SK-N-SH treated with all-trans-retinoic acid at 6 μM for 48 hours (cell line): Measurements from ENCODE around the gene SHROOM4.

Source experiments
- ARNTL ChIP-seq: fragments of 450-650 bp; formaldehyde crosslinking; IDR thresholded peaks from 2 replicates; pipeline ENCODE4 v1.5.0; 2020; ENCODE audit warnings: low read depth, mild to moderate bottlenecking, moderate library complexity, borderline replicate concordance
- BACH2 ChIP-seq: fragments of 250-450 bp; sonication (Bioruptor Pico); IDR thresholded peaks from 2 replicates; pipeline ENCODE4 v1.9.0; 2021; ENCODE audit warnings: mild to moderate bottlenecking, borderline replicate concordance
- ISL1 ChIP-seq: fragments of 250-450 bp; sonication (Bioruptor Pico); IDR thresholded peaks from 2 replicates; pipeline ENCODE4 v2.1.2; 2022; ENCODE audit warnings: mild to moderate bottlenecking, moderate library complexity
- OSR1 ChIP-seq: fragments of 250-450 bp; sonication (Bioruptor Pico); IDR thresholded peaks from 2 replicates; pipeline ENCODE4 v1.8.0; 2022; ENCODE audit warnings: moderate library complexity, mild to moderate bottlenecking, inconsistent platforms
- POU6F1 ChIP-seq: fragments of 250-450 bp; sonication (Bioruptor Pico); IDR thresholded peaks from 2 replicates; pipeline ENCODE4 v1.8.0; 2021; ENCODE audit warnings: low read depth, mild to moderate bottlenecking, moderate library complexity, borderline replicate concordance
- RARB ChIP-seq: fragments of 250-450 bp; sonication (Bioruptor Pico); IDR thresholded peaks from 2 replicates; pipeline ENCODE4 v1.8.0; 2021; ENCODE audit warnings: mild to moderate bottlenecking, moderate library complexity
- TCF4 ChIP-seq: fragments of 250-450 bp; sonication (Bioruptor Pico); IDR thresholded peaks from 2 replicates; pipeline ENCODE4 v1.8.0; 2021; ENCODE audit warnings: mild to moderate bottlenecking, moderate library complexity, borderline replicate concordance
- ZC3H10 ChIP-seq: fragments of 250-450 bp; sonication (Bioruptor Pico); IDR thresholded peaks from 2 replicates; pipeline ENCODE4 v1.5.1; 2021; ENCODE audit warnings: mild to moderate bottlenecking, moderate library complexity
- ZFP3 ChIP-seq: fragments of 250-450 bp; sonication (Bioruptor Pico); IDR thresholded peaks from 2 replicates; pipeline ENCODE4 v1.5.0; 2020; ENCODE audit warnings: mild to moderate bottlenecking, moderate library complexity
- ZFP30 ChIP-seq: fragments of 450-650 bp; formaldehyde crosslinking; IDR thresholded peaks from 2 replicates; pipeline ENCODE4 v1.5.0; 2022; ENCODE audit warnings: mild to moderate bottlenecking, moderate library complexity
- ZNF565 ChIP-seq: fragments of 450-650 bp; formaldehyde crosslinking; conservative IDR thresholded peaks from 2 replicates; pipeline ENCODE4 v1.5.0; 2020; ENCODE audit warnings: low read depth, mild to moderate bottlenecking, moderate library complexity
- TF ChIP-seq, protein P1 (sequence below): fragments of 250-450 bp; sonication (Bioruptor Pico); IDR thresholded peaks from 2 replicates; pipeline ENCODE4 v1.5.1; 2021; ENCODE audit warnings: mild to moderate bottlenecking, moderate library complexity
- TF ChIP-seq, protein P2 (sequence below): fragments of 250-450 bp; sonication (Bioruptor Pico); IDR thresholded peaks from 2 replicates; pipeline ENCODE4 v1.5.1; 2020; ENCODE audit warnings: low read depth, mild to moderate bottlenecking, moderate library complexity
- TF ChIP-seq, protein P3 (sequence below): fragments of 250-450 bp; sonication (Bioruptor Pico); IDR thresholded peaks from 2 replicates; pipeline ENCODE4 v1.8.0; 2020; ENCODE audit warnings: mild to moderate bottlenecking, moderate library complexity, borderline replicate concordance

DNA sequence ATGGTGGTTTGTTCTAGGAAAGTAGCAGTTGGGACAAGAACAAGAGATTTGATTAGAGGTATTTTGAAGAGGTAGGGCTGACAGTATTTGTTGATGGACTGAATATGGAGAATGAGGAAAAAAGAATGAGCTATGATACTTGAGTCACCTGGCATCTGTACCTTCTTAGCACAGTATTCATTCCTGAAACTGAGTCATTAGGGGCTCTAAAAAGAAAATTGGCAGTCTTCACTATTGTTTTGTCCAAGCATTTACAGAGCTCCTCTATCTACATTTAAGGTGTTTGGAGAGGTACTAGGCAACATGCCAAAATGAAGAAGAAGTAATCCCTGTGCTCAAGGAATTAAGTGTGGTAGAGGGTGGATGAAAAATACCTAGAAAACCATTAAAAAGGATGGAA, 165.8 kb downstream of the SHROOM4 start:
- TF ChIP-seq ZFP3 (CRISPR knock-in tag) (no peak), ZFP30 (CRISPR knock-in tag) (no peak), ZC3H10 (CRISPR knock-in tag) (no peak), POU6F1 (no peak), BACH2 (no peak), ARNTL (no peak), OSR1 (CRISPR knock-in tag) (no peak), TCF4 (CRISPR knock-in tag) (no peak), ISL1 (no peak), ZNF565 (CRISPR knock-in tag) (no peak), RARB (CRISPR knock-in tag) (no peak)
- TF ChIP-seq, protein P1, sequence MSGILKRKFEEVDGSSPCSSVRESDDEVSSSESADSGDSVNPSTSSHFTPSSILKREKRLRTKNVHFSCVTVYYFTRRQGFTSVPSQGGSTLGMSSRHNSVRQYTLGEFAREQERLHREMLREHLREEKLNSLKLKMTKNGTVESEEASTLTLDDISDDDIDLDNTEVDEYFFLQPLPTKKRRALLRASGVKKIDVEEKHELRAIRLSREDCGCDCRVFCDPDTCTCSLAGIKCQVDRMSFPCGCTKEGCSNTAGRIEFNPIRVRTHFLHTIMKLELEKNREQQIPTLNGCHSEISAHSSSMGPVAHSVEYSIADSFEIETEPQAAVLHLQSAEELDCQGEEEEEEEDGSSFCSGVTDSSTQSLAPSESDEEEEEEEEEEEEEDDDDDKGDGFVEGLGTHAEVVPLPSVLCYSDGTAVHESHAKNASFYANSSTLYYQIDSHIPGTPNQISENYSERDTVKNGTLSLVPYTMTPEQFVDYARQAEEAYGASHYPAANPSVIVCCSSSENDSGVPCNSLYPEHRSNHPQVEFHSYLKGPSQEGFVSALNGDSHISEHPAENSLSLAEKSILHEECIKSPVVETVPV (CRISPR knock-in tag): no peak
- TF ChIP-seq, protein P2, sequence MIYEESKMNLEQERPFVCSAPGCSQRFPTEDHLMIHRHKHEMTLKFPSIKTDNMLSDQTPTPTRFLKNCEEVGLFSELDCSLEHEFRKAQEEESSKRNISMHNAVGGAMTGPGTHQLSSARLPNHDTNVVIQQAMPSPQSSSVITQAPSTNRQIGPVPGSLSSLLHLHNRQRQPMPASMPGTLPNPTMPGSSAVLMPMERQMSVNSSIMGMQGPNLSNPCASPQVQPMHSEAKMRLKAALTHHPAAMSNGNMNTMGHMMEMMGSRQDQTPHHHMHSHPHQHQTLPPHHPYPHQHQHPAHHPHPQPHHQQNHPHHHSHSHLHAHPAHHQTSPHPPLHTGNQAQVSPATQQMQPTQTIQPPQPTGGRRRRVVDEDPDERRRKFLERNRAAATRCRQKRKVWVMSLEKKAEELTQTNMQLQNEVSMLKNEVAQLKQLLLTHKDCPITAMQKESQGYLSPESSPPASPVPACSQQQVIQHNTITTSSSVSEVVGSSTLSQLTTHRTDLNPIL (CRISPR knock-in tag): no peak
- TF ChIP-seq, protein P3, sequence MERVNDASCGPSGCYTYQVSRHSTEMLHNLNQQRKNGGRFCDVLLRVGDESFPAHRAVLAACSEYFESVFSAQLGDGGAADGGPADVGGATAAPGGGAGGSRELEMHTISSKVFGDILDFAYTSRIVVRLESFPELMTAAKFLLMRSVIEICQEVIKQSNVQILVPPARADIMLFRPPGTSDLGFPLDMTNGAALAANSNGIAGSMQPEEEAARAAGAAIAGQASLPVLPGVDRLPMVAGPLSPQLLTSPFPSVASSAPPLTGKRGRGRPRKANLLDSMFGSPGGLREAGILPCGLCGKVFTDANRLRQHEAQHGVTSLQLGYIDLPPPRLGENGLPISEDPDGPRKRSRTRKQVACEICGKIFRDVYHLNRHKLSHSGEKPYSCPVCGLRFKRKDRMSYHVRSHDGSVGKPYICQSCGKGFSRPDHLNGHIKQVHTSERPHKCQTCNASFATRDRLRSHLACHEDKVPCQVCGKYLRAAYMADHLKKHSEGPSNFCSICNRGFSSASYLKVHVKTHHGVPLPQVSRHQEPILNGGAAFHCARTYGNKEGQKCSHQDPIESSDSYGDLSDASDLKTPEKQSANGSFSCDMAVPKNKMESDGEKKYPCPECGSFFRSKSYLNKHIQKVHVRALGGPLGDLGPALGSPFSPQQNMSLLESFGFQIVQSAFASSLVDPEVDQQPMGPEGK (CRISPR knock-in tag): no peak
